Ammon's horn (tissue), 1 donor: ENCODE measurements around the gene EEA1.

Experiments used
- DNase-seq: peaks from one replicate; pipeline ENCODE4 v3.0.0-alpha.2; 2016; ENCODE audit warnings: low spot score

EEA1 gene

GRCh38 chr12:92886131-92886530 lies 43.0 kb downstream of the EEA1 start:
- no peak for DNase-seq

- DNase-seq, result no peak
Observed at GRCh38 chr12:92879698-92880322, 49.3 kb downstream of the EEA1 start.

GRCh38 chr12:92877904-92878303 lies 51.2 kb downstream of the EEA1 start:
- no peak for DNase-seq

DNA sequence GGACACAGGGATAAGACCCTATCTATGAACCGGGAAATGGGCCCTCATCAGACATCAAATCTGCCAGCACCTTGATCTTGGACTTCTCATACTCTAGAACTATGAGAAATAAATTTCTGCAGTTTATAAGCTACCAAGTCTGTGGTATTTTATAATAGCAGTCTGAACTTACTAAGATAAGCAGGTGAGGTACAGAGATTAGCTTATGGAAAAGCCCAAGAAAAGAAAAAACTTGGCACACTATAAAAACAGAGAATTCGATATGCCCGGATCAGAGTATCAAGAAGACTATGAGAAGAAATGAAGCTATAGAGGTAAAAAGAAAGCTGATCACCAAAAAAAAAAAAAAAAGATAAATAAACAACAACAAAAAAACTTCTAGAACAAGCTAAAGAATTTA lies 52.6 kb downstream of the EEA1 start:
- DNase-seq, result no peak

DNA sequence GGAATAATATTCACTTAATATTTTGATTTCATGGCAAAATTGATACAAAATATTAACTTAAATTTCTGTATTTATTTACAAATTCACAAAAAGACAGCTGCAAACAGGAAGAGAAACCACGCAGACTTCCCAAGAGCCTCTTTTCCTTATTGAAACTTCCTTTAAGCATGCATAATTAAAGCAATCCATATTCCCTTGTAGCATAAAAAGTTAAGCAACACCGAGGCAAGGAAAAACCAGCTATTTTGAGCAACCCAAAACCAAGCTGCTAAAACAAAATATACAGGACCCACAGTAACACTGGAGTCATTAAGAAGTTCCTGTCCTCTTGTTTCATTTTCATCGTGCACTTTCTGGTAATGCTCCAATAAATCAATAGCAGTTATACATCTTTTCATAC lies 58.0 kb downstream of the EEA1 start:
- no peak for DNase-seq

DNA sequence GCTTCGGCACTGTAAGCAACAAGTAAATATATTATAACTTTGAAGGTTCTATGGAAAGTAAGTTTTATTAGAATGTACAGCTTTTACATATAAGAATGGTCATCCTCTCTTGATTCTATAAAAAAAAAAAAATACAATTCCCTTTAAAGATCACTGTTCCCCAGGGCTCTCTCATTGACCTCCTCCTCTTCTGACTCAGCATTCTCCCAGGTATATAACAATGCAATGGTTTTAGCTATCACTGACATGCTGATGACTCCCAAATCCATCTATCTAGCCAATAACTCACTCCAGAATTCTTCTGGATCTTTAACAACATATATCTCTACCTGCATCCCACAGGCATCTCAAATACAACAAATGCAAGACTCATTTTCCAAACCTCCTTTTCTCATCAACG lies 62.7 kb downstream of the EEA1 start:
- DNase-seq, result no peak

DNA sequence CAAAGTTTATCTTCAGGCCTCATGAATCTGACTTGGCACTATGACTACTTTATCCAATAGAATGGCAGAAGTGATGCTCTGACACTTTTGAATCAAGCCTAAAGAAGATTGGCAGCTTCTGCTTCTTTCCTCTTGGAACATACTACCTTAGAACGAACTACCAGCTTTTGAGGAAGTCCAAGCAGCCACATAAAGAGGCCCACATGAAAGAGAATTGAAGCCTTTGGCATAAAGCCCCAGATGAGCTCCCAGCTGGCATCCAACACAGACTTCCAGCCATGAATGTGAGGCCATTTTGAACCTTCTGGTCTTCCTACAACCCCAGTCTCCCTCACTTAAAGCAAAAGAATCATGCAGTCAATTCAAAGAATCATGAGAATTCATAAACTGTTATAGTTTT lies 65.8 kb downstream of the EEA1 start:
- no peak for DNase-seq

DNA sequence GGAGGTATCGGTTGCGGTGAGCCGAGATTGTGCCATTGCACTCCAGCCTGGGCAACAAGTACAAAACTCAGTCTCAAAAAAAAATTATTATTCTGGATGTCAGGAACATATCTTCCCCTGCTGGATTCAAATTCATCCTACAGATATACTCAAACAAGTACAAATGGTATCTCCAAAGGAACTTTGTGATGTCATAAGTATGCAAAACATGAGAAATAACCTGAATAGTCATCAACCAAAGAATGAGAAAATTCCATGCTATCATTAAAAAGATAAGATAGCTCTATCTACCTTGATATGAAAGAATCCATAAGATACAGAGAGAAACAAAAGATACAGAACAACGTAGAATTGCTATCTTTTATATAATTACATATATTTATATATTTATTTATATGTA lies 67.7 kb downstream of the EEA1 start:
- no peak for DNase-seq

DNA sequence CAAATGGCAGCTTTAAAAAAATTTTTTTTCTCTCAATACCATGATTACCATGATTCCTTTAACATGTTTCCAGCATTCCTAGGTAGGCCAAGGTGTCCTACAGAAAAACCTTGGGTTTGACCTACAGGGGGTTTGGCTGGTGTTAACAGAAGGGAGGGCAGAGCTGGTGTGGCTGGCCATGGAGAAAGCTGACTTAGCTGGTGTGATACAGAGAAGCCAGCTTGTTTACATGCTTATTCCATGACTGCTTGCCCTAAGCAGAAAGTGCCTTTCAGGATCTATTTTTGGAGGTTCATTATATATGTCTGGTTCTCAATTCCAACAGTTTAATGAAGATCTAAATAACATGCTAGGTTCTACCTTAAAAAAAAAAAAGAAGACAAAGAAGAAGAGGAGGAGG lies 68.6 kb downstream of the EEA1 start:
- DNase-seq, result no peak

- DNase-seq, result no peak
Observed at GRCh38 chr12:92859650-92860386, 69.3 kb downstream of the EEA1 start.

- no peak for DNase-seq
Observed at GRCh38 chr12:92857818-92858217, 71.3 kb downstream of the EEA1 start.

DNA sequence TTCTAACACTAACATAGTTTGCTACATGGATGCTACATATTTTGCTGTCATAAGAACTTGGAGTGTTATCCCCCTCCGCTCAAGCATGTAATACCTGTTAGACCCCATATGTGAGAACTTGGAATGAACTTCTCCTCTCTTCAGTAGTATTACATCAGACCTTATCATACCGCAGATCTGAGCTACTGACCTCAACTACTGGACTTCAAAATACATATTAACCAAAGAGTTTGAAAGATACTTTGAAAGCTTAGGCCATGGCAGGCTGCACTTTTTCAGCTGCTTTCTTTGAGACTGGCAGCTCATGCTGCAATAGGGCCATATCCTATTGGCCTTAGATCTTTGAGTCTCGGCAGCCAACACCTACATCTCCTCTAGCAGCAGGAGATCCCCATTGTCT lies 74.8 kb downstream of the EEA1 start:
- no peak for DNase-seq

GRCh38 chr12:92848740-92849139 lies 80.4 kb downstream of the EEA1 start:
- no peak for DNase-seq

DNA sequence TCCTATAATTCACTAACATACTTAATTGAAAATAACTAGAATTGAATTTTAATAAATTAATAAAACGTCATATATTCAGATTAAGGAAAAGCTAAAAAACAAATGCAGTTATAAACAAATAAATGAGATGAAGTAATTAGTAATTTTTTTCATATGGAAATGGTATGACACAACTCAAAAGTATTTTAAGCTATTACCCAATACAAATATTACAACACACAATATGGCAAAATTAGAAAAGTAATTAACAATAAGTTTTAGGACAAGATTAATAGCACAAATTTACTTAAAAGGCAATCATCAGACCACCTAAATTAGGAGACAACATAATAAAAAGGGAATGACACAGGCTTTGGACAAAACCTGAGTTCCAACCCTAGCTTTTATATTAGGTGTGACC lies 81.7 kb downstream of the EEA1 start:
- no peak for DNase-seq

DNA sequence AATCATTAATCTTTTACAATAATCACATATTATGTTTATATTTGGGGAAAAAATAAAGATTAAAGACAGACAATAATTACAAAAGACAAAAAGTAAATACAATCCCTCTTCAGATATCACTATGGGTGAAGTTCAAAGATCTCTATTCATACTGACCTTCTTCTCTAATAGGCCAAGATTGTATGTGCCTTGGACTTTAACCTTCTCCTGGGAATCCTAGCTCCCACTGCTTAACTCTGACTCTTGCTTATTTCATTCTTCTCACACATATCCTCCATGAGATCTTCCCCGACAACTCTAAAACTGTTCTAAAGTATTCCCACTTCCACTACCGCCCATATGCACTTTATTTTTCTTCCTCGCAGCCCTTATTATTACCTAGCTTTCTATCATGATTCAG lies 83.8 kb downstream of the EEA1 start:
- no peak for DNase-seq

GRCh38 chr12:92844151-92844763 lies 84.8 kb downstream of the EEA1 start:
- DNase-seq, result no peak

DNA sequence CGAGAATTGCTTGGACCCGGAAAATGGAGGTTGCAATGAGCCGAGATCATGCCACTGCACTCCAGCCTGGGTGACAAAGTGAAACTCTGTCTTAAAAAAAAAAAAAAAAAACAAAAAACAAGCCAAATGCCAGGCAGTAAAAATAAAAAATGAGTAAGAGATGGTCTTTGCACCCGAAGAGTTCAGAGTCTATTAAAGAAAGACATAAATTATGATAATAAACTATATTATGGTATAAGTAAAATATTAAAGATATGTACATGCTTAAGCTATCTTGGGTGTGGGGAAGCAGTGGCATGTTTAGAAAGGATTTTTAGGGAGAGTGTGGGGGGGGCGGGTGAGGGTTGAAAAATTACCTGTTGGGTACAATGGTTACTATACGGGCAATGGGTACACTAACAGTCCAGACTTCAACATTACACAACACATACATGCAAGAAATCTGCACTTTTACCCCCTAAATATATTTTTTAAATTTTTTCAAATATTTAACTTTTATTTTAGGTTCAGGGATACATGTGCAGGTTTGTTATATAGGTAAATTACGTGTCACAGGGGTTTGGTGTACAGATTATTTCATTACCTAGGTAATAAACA lies 99.3 kb downstream of the EEA1 start:
- DNase-seq, result no peak

DNA sequence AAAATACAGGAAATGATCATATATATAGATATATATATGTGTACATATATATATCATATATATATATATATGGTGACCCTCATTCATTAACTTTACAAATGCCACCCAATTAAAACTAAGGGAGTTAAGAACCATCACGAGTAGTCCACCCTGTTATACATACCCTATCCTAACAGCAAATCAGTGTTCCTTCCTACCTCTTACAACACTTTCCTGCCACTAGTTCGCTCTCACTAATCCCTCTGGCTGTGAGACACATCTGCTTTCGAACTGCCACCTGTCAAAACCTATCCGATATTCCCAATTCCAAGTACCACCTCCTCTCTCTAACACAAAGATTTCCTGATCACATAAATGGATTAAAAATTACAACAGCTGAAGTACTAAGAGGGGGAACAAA lies 100.5 kb downstream of the EEA1 start:
- DNase-seq, result no peak

- no peak for DNase-seq
Observed at GRCh38 chr12:92827836-92828431, 101.2 kb downstream of the EEA1 start.

- no peak for DNase-seq
Observed at GRCh38 chr12:92821142-92821541, 108.0 kb downstream of the EEA1 start.

GRCh38 chr12:92814584-92814983 lies 114.5 kb downstream of the EEA1 start:
- DNase-seq, result no peak

- DNase-seq, result no peak
Observed at GRCh38 chr12:92810370-92810769, 118.7 kb downstream of the EEA1 start.

GRCh38 chr12:92803903-92804302 lies 125.2 kb downstream of the EEA1 start:
- DNase-seq, result no peak
